Trophoblast cell (in vitro differentiated cells and primary cell): ENCODE data around the gene CDC42EP4.

Source experiments
- DNase-seq, 2 donors: peaks; one replicate each; pipeline ENCODE4 v3.0.0-alpha.2; 2016
- H2AFZ ChIP-seq: 2 replicates; pipeline ENCODE4 v1.6.1; 2013; ENCODE audit warnings: low read length, moderate library complexity, mild to moderate bottlenecking; ENCODE audit not compliant: insufficient read depth, poor library complexity
- H2AK5ac ChIP-seq: 2 replicates; pipeline ENCODE4 v1.6.1; 2013; ENCODE audit warnings: mild to moderate bottlenecking, low read length
- H2BK120ac ChIP-seq: 2 replicates; pipeline ENCODE4 v1.6.1; 2013; ENCODE audit warnings: low read length, mild to moderate bottlenecking, moderate library complexity; ENCODE audit not compliant: insufficient read depth, poor library complexity
- H2BK12ac ChIP-seq: 2 replicates; pipeline ENCODE4 v1.6.1; 2013; ENCODE audit warnings: mild to moderate bottlenecking, low read length, moderate library complexity
- H2BK5ac ChIP-seq: 2 replicates; pipeline ENCODE4 v1.6.1; 2013; ENCODE audit warnings: low read length, low read depth, moderate library complexity, mild to moderate bottlenecking; ENCODE audit not compliant: poor library complexity
- H3K14ac ChIP-seq: 2 replicates; pipeline ENCODE4 v1.6.1; 2013; ENCODE audit warnings: mild to moderate bottlenecking, low read length
- H3K18ac ChIP-seq: 2 replicates; pipeline ENCODE4 v1.6.1; 2013; ENCODE audit warnings: mild to moderate bottlenecking, low read length
- H3K23ac ChIP-seq: 2 replicates; pipeline ENCODE4 v1.6.1; 2013; ENCODE audit warnings: low read length
- H3K27ac ChIP-seq: 2 replicates; pipeline ENCODE4 v1.5.1; 2013; ENCODE audit warnings: low read depth, mild to moderate bottlenecking, inconsistent platforms, low read length, moderate library complexity
- H3K27me3 ChIP-seq: 2 replicates; pipeline ENCODE4 v1.6.1; 2013; ENCODE audit warnings: inconsistent platforms, mild to moderate bottlenecking, low read length, moderate library complexity; ENCODE audit not compliant: insufficient read depth
- H3K36me3 ChIP-seq, 2 experiments: 1 replicate in 1 of 2; 2 replicates in 1 of 2; pipeline ENCODE4 v1.6.1; 2013; ENCODE audit warnings: low read length in 2 of 2, mild to moderate bottlenecking in 2 of 2, moderate library complexity in 1 of 2; ENCODE audit not compliant: insufficient read depth in 2 of 2, control insufficient read depth in 1 of 2
- H3K4ac ChIP-seq: 2 replicates; pipeline ENCODE4 v1.6.1; 2013; ENCODE audit warnings: low read depth, mild to moderate bottlenecking, low read length, moderate library complexity
- H3K4me1 ChIP-seq, 2 experiments: 1 replicate in 1 of 2; 2 replicates in 1 of 2; pipeline ENCODE4 v1.6.1; 2013; ENCODE audit warnings: low read length in 2 of 2, mild to moderate bottlenecking in 2 of 2, moderate library complexity in 1 of 2; ENCODE audit not compliant: insufficient read depth in 2 of 2, control insufficient read depth in 1 of 2
- H3K4me2 ChIP-seq: 2 replicates; pipeline ENCODE4 v1.6.1; 2013; ENCODE audit warnings: inconsistent platforms, mild to moderate bottlenecking, low read length, moderate library complexity
- H3K4me3 ChIP-seq: 2 replicates; pipeline ENCODE4 v1.5.1; 2013; ENCODE audit warnings: mild to moderate bottlenecking, low read depth, low read length, inconsistent platforms
- H3K79me1 ChIP-seq: one replicate; pipeline ENCODE4 v1.6.1; 2013; ENCODE audit warnings: low read length
- H3K79me2 ChIP-seq: 2 replicates; pipeline ENCODE4 v1.6.1; 2013; ENCODE audit warnings: low read length, mild to moderate bottlenecking; ENCODE audit not compliant: control insufficient read depth, insufficient read depth, poor library complexity
- H3K9ac ChIP-seq: 2 replicates; pipeline ENCODE4 v1.6.1; 2013; ENCODE audit warnings: mild to moderate bottlenecking, low read length
- H3K9me3 ChIP-seq: 2 replicates; pipeline ENCODE4 v1.6.1; 2013; ENCODE audit warnings: low read depth, mild to moderate bottlenecking, control low read depth, inconsistent platforms, low read length; ENCODE audit not compliant: insufficient read depth
- H4K12ac ChIP-seq: 2 replicates; pipeline ENCODE4 v1.6.1; 2013; ENCODE audit warnings: low read depth, mild to moderate bottlenecking, low read length, moderate library complexity
- H4K8ac ChIP-seq: 2 replicates; pipeline ENCODE4 v1.6.1; 2013; ENCODE audit warnings: low read depth, mild to moderate bottlenecking, low read length, moderate library complexity
- H4K91ac ChIP-seq: one replicate; pipeline ENCODE4 v1.6.1; 2013; ENCODE audit warnings: low read depth, mild to moderate bottlenecking, low read length, moderate library complexity
- WGBS: extraction: QIAGEN DNeasy Blood & Tissue Kit; methylation state at CpG from one replicate; pipeline ENCODE4 v1.1.7; 2013; ENCODE audit warnings: missing lambda C conversion rate; ENCODE audit not compliant: insufficient read length, insufficient coverage; ENCODE audit errors: extremely low coverage; 5-methylcytosine and 5-hydroxymethylcytosine counted together

CDC42EP4 gene

GRCh38 chr17:73278465-73279453 is 33.0 kb downstream of the CDC42EP4 start:
- no peak overlapping the region for H3K4me3 ChIP-seq
- H3K18ac ChIP-seq = peak overlapping the region; percentile 27
- no peak overlapping the region for H3K27ac ChIP-seq
- no peak overlapping the region for H4K8ac ChIP-seq
- no peaks in the 10 kb centered on the region for H3K79me2 ChIP-seq
- H3K9ac ChIP-seq = no peak overlapping the region
- peak overlapping the region; percentile 15 for H2BK12ac ChIP-seq
- H3K36me3 ChIP-seq = peaks cover 6 to 8% of the 10 kb centered on the region in 2 experiments
- peaks cover 9% of the 10 kb centered on the region in 2 experiments for H3K4me1 ChIP-seq
- H3K9me3 ChIP-seq = no peaks in the 10 kb centered on the region
- H3K27me3 ChIP-seq = no peaks in the 10 kb centered on the region
- H3K79me1 ChIP-seq = no peaks in the 10 kb centered on the region
- H2BK120ac ChIP-seq = no peak overlapping the region
- peak overlapping the region; percentile 50 for H2AFZ ChIP-seq
- no peak overlapping the region for H3K4ac ChIP-seq
- H4K12ac ChIP-seq = no peak overlapping the region
- H3K14ac ChIP-seq = no peak overlapping the region
- no peak overlapping the region for H3K23ac ChIP-seq
- H4K91ac ChIP-seq = no peak overlapping the region
- H2BK5ac ChIP-seq = no peak overlapping the region
- WGBS = no CpG with 5 or more reads among the region's 14 CpGs
- H3K4me2 ChIP-seq = no peak overlapping the region
- DNase-seq = peak; percentile 88 to 93
- peak overlapping the region; percentile 10 for H2AK5ac ChIP-seq

- DNase-seq = no peak
- no peak overlapping the region for H4K91ac ChIP-seq
These were observed 33.7 kb downstream of the CDC42EP4 start for GRCh38 chr17:73278049-73278464.

DNA sequence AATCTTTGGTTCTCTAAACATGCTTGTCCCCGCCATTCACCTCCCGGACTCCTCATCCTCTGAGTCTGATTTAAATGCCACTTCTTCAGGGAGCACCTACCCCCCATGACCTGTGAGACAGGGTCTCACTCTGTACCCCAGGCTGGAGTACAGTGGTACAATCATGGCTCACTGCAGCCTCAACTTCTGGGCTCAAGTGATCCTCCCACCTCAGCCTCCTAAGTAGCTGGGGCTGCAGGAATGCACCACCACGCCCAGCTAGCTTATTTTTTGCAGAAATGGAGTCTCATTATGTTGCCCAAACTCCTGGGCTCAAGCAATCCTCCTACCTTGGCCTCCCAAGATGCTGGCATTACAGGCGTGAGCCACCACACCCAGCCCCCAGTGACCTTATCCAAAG is 37.3 kb downstream of the CDC42EP4 start:
- no peak overlapping the region for H3K9ac ChIP-seq
- no peaks in the 10 kb centered on the region for H3K79me2 ChIP-seq
- H2BK12ac ChIP-seq = no peak overlapping the region
- H4K8ac ChIP-seq = no peak overlapping the region
- no peaks in the 10 kb centered on the region for H3K36me3 ChIP-seq
- no peak overlapping the region for H3K23ac ChIP-seq
- H2BK120ac ChIP-seq = no peak overlapping the region
- H3K4ac ChIP-seq = no peak overlapping the region
- no peak overlapping the region for H4K91ac ChIP-seq
- H3K9me3 ChIP-seq = peaks cover 2% of the 10 kb centered on the region
- DNase-seq = no peak
- WGBS = no CpG with 5 or more reads among the region's 4 CpGs
- peaks cover 6% of the 10 kb centered on the region in 2 experiments for H3K4me1 ChIP-seq
- H3K79me1 ChIP-seq = no peaks in the 10 kb centered on the region
- no peak overlapping the region for H3K14ac ChIP-seq
- no peak overlapping the region for H2BK5ac ChIP-seq
- H2AK5ac ChIP-seq = no peak overlapping the region
- no peak overlapping the region for H3K18ac ChIP-seq
- H2AFZ ChIP-seq = no peak overlapping the region
- H3K4me2 ChIP-seq = no peak overlapping the region
- no peak overlapping the region for H3K27ac ChIP-seq
- H4K12ac ChIP-seq = no peak overlapping the region
- no peak overlapping the region for H3K4me3 ChIP-seq
- no peaks in the 10 kb centered on the region for H3K27me3 ChIP-seq

More at GRCh38 chr17:73278049-73278464, 33.7 kb downstream of the CDC42EP4 start:
- H4K12ac ChIP-seq = no peak overlapping the region
- H3K4me3 ChIP-seq = no peak overlapping the region
- H3K23ac ChIP-seq = no peak overlapping the region
- no peak overlapping the region for H3K18ac ChIP-seq
- H3K14ac ChIP-seq = no peak overlapping the region
- H2BK5ac ChIP-seq = no peak overlapping the region
- H4K8ac ChIP-seq = no peak overlapping the region
- no peak overlapping the region for H3K27ac ChIP-seq
- no peak overlapping the region for H3K4me2 ChIP-seq
- no peak overlapping the region for H2AK5ac ChIP-seq
- H3K79me2 ChIP-seq = no peaks in the 10 kb centered on the region
- no peaks in the 10 kb centered on the region for H3K79me1 ChIP-seq
- peaks cover 6% of the 10 kb centered on the region in 2 experiments for H3K36me3 ChIP-seq
- no peak overlapping the region for H2AFZ ChIP-seq
- H2BK12ac ChIP-seq = no peak overlapping the region
- no peaks in the 10 kb centered on the region for H3K27me3 ChIP-seq
- H3K9ac ChIP-seq = no peak overlapping the region
- H2BK120ac ChIP-seq = no peak overlapping the region
- no peaks in the 10 kb centered on the region for H3K9me3 ChIP-seq
- peaks cover 3 to 4% of the 10 kb centered on the region in 2 experiments for H3K4me1 ChIP-seq
- WGBS = no CpG with 5 or more reads among the region's 7 CpGs
- H3K4ac ChIP-seq = no peak overlapping the region

DNA sequence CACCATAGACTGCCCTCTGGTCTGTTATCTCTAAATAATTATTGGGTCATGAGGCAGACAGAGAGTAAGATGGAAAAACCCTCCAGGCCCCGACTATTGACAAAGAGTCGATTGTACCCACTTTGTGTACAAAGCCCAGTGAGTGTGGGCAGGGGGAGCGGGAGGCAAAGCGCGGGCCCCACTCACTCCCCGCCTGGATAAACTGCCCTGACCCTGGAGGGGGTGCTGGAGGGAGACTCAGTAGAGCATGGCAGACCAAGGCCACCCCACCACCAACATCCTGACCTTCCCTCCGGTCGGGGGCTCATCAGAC is 38.9 kb downstream of the CDC42EP4 start:
- Histone ChIP-seq H4K91ac (no peak overlapping the region), H3K36me3 (no peaks in the 10 kb centered on the region), H3K14ac (no peak overlapping the region), H3K4me3 (no peak overlapping the region), H3K23ac (no peak overlapping the region), H2AK5ac (no peak overlapping the region), H3K79me1 (no peaks in the 10 kb centered on the region), H3K4me2 (no peak overlapping the region), H2BK120ac (no peak overlapping the region), H3K4me1 (peaks cover 2 to 3% of the 10 kb centered on the region in 2 experiments), H3K9me3 (peaks cover 2% of the 10 kb centered on the region), H3K9ac (no peak overlapping the region), H2BK5ac (no peak overlapping the region), H3K4ac (no peak overlapping the region), H2BK12ac (no peak overlapping the region), H2AFZ (no peak overlapping the region), H4K12ac (no peak overlapping the region), H3K18ac (no peak overlapping the region), H4K8ac (no peak overlapping the region), H3K27me3 (no peaks in the 10 kb centered on the region), H3K27ac (no peak overlapping the region), H3K79me2 (no peaks in the 10 kb centered on the region)
- no CpG with 5 or more reads among the region's 8 CpGs for WGBS
- DNase-seq = no peak
